ENCODE measurements around the gene ALOXE3. TPM values are rescaled to one million over a fixed set of nuclear protein-coding genes. Genes with fewer than 3 reads are reported as not detected.

ALOXE3 gene
- total and polyA plus RNA-seq, 2 of the 8 experiments (the other 6 are each of a cell fraction or from before 2014, with no cell fraction given), result 0.26 TPM; not detected in 1

DNA sequence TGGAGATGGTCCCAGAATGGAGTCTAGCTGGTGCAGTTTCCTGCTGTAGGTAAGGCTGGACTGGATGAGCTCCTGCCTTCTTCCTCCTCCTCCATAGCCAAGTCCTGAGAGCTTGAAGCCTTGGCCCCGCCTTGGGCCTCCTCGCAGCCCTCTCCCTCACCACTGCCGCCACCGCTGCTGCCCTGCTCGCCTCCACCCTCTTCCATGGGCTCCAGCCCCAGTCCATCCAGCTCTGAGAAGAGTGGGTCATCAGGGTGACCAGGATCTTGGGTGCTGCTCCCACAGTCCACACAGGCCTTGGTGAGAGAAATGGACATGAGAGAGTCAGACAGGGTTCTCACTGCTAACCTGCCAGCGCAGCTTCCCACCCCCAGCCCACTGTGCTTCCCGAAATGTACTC is 22.7 kb upstream of the ALOXE3 start:
- no peak overlapping the region for H2BK20ac ChIP-seq (ENCODE audit: low read length)
- WGBS, 2 experiments (ENCODE audit: extremely low coverage in 1 of 2, insufficient coverage in 1 of 2, insufficient read length in 1 of 2, insufficient replicate concordance in 2 of 2, low coverage in 1 of 2, low lambda C conversion rate in 2 of 2, missing lambda C conversion rate in 1 of 2), result 98% methylated on average over 7 of the region's 7 CpGs; no CpG with 5 or more reads in 1 of the 2 experiments
- H4K5ac ChIP-seq (ENCODE audit: insufficient read length, low read depth, low read length), result no peak overlapping the region
- DNase-seq (ENCODE audit: low read depth in 1 of 2, low spot score in 2 of 2) (no peak), FAIRE-seq (no peak)
- CTCF ChIA-PET (ENCODE audit: partially characterized antibody), result interaction anchor here (0.9 to 14.1 kb wide), 8 partner anchors 9 to 109 kb away, joined by 3 to 133 read pairs (median 5); partner anchors contain the start of genes PFAS and VAMP2
- no peak overlapping the region for H3K56ac ChIP-seq (replicated peaks; ENCODE audit: insufficient read length, low read depth, low read length)
- H3K18ac ChIP-seq (ENCODE audit: extremely low read depth, low read length), result no peak overlapping the region
- peaks cover 9% of the 10 kb centered on the region for H3K23me2 ChIP-seq (ENCODE audit: low read depth, low read length)
- H2AK5ac ChIP-seq (ENCODE audit: low read depth, low read length), result no peak overlapping the region
- no peak overlapping the region for H2AFZ ChIP-seq (ENCODE audit: low read length)
- no peak overlapping the region for H2BK12ac ChIP-seq (ENCODE audit: low read depth, low read length)
- H3K4ac ChIP-seq (replicated peaks; ENCODE audit: insufficient read length, low read depth, low read length), result no peak overlapping the region
- no peak overlapping the region for H3K23ac ChIP-seq (ENCODE audit: insufficient read length)
- peaks cover 3 to 23% (median 18%) of the 10 kb centered on the region in 4 experiments for H3K36me3 ChIP-seq (ENCODE audit: control insufficient read depth in 2 of 4, insufficient read depth in 4 of 4, low read length in 3 of 4)
- H4K91ac ChIP-seq (replicated peaks; ENCODE audit: insufficient read length, low read length), result no peak overlapping the region
- POLR2A ChIA-PET (ENCODE audit: partially characterized antibody), result interaction anchor here (1.1 to 10.3 kb wide), 6 partner anchors 8 to 86 kb away, joined by 3 to 76 read pairs (median 22); partner anchors contain the start of gene PER1
- H2BK120ac ChIP-seq (replicated peaks; ENCODE audit: low read depth, low read length), result no peak overlapping the region
- peaks cover 0 to 7% (median 2%) of the 10 kb centered on the region in 4 experiments; a peak in 4 of 7 replicates for H3K27me3 ChIP-seq (replicated peaks in 1 of 4; ENCODE audit: control insufficient read depth in 3 of 4, extremely low read depth in 1 of 4, insufficient read depth in 3 of 4, low read length in 3 of 4)
- H4K8ac ChIP-seq (ENCODE audit: extremely low read depth, insufficient read depth, low read length), result no peak overlapping the region
- no peak overlapping the region for H3K27ac ChIP-seq (ENCODE audit: low read depth, low read length)
- H3K9me3 ChIP-seq (ENCODE audit: insufficient read depth in 2 of 2, low read depth in 1 of 2, low read length in 1 of 2), result no peaks in the 10 kb centered on the region
- no peak overlapping the region for H3K14ac ChIP-seq (ENCODE audit: insufficient read length)
- H3K79me1 ChIP-seq (ENCODE audit: low read depth, low read length), result no peaks in the 10 kb centered on the region
- H2BK5ac ChIP-seq (ENCODE audit: low read depth, low read length), result no peak overlapping the region
- no peak overlapping the region for H3K4me3 ChIP-seq (ENCODE audit: extremely low read depth in 1 of 4, insufficient read depth in 2 of 4, low read depth in 3 of 4, low read length in 4 of 4)
- H3K4me2 ChIP-seq (ENCODE audit: insufficient read depth in 1 of 2, low read depth in 2 of 2, low read length in 2 of 2), result no peak overlapping the region
- no peaks in the 10 kb centered on the region for H3K79me2 ChIP-seq (ENCODE audit: control insufficient read depth in 1 of 2, insufficient read depth in 2 of 2, low read length in 2 of 2)
- peaks cover 0 to 5% (median 3%) of the 10 kb centered on the region in 4 experiments; a peak in 2 of 7 replicates for H3K4me1 ChIP-seq (replicated peaks in 1 of 4; ENCODE audit: control insufficient read depth in 3 of 4, insufficient read depth in 4 of 4, low read length in 3 of 4)
- H3K9ac ChIP-seq (replicated peaks in 1 of 4; ENCODE audit: extremely low read depth in 1 of 4, low read depth in 3 of 4, low read length in 3 of 4), result no peak overlapping the region
- H4K20me1 ChIP-seq (replicated peaks in 1 of 2; ENCODE audit: control insufficient read depth in 1 of 2, insufficient read depth in 2 of 2, low read length in 2 of 2), result peaks cover 0 to 10% of the 10 kb centered on the region in 2 experiments
- no peak overlapping the region for H2BK15ac ChIP-seq (ENCODE audit: low read length)
- TF ChIP-seq TCF12 (IDR thresholded peaks at IDR 0.05; ENCODE audit: low read depth, low read length) (no peak), SUZ12 (IDR thresholded peaks at IDR 0.05; ENCODE audit: low read length) (no peak), TAF7 (optimal IDR thresholded peaks at IDR 0.05; ENCODE audit: borderline replicate concordance, low read depth, low read length) (no peak), SIX5 (IDR thresholded peaks at IDR 0.05; ENCODE audit: low read depth, low read length) (no peak), EGR1 (IDR thresholded peaks at IDR 0.05; ENCODE audit: borderline replicate concordance, low read depth, low read length) (no peak), NRF1 (IDR thresholded peaks at IDR 0.05; ENCODE audit: low read depth, low read length) (no peak), BACH1 (IDR thresholded peaks at IDR 0.05; ENCODE audit: low read length) (no peak), FOSL1 (IDR thresholded peaks at IDR 0.05; ENCODE audit: insufficient read depth, low read depth, low read length) (no peak), GTF2F1 (IDR thresholded peaks at IDR 0.05; ENCODE audit: borderline replicate concordance, low read depth, low read length) (no peak), SAP30 (IDR thresholded peaks at IDR 0.05; ENCODE audit: insufficient read depth, insufficient replicate concordance, low read length) (no peak), RXRA (IDR thresholded peaks at IDR 0.05; ENCODE audit: insufficient read depth, low read depth, low read length) (no peak)

Data from H1 (cell line).